ENCODE data around the gene BTD.

DNA sequence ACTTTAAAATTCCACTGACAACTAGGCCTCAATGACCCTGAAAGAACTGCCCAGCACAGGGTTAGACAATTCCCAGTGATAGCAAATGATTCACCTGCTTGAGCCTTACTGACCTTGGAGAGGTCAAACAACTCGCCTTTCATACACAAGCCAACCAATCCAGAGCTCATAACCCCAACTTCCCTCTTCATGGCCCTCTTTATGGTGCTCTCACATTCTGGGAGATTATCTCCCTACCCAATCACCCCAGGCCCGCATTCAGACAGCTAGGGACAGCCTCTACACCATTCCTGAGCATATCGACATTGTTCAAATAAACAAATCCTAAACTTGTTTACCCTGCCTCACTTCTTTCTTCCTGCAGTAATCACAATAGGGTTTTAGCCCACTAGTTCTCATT is 47.8 kb upstream of the BTD start:
- TF ChIP-seq CTCF (IDR thresholded peaks at IDR 0.05; ENCODE audit: borderline replicate concordance, extremely low read depth, low read length, poor library complexity, severe bottlenecking) (no peak), EZH2 (IDR thresholded peaks at IDR 0.05; ENCODE audit: borderline replicate concordance, low read depth, low read length, severe bottlenecking) (no peak)

Measured in DND-41 (cell line).